Sigmoid colon (tissue), 4 donors: ENCODE measurements around the gene MEIS1.

ENCODE experiments used
- POLR2A ChIP-seq, 2 donors: fragments of 450-650 bp; IDR thresholded peaks; one replicate each; pipeline ENCODE4 v1.6.1; 2016; ENCODE audit warnings: antibody characterized with exemption in 2 of 2, mild to moderate bottlenecking in 2 of 2, moderate library complexity in 2 of 2
- POLR2AphosphoS5 ChIP-seq, 4 donors: sonication (generic); formaldehyde crosslinking; IDR thresholded peaks; one replicate each; pipeline ENCODE4 v1.6.1; 2017; ENCODE audit warnings: antibody characterized with exemption in 4 of 4
- TF ChIP-seq, protein P1 (sequence below), 4 experiments: fragments of 450-650 bp in 3 of 4; fragments of 200-600 bp in 1 of 4; IDR thresholded peaks; one replicate each; pipeline ENCODE4 v1.5.1; 2016 to 2019; ENCODE audit warnings: antibody characterized with exemption in 4 of 4, mild to moderate bottlenecking in 3 of 4, moderate library complexity in 2 of 4

DNA sequence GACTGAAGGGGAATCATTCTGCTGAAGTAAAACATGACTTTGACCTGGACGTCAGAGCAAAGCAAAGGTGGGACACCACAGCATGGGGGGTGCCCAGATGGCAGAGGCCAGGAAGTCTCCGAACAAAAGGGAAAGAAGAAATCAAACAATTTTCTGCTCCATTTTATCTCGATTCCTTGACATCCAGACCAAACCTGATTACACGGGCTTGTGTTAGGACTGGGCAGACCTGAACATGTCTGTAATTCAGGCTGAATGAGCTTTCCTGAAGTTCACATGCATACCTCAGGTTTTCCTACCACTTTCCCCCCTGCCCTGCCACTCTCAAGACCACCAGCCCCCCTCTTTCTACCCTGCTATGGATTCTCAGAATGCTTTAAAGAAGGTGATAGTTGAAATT is 44.8 kb upstream of the MEIS1 start:
- TF ChIP-seq, protein P1, sequence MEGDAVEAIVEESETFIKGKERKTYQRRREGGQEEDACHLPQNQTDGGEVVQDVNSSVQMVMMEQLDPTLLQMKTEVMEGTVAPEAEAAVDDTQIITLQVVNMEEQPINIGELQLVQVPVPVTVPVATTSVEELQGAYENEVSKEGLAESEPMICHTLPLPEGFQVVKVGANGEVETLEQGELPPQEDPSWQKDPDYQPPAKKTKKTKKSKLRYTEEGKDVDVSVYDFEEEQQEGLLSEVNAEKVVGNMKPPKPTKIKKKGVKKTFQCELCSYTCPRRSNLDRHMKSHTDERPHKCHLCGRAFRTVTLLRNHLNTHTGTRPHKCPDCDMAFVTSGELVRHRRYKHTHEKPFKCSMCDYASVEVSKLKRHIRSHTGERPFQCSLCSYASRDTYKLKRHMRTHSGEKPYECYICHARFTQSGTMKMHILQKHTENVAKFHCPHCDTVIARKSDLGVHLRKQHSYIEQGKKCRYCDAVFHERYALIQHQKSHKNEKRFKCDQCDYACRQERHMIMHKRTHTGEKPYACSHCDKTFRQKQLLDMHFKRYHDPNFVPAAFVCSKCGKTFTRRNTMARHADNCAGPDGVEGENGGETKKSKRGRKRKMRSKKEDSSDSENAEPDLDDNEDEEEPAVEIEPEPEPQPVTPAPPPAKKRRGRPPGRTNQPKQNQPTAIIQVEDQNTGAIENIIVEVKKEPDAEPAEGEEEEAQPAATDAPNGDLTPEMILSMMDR (IDR thresholded peaks at IDR 0.05): no peak
- no peak for TF ChIP-seq POLR2AphosphoS5 (IDR thresholded peaks at IDR 0.05)
- no peak for TF ChIP-seq POLR2A (IDR thresholded peaks at IDR 0.05)
